Activated CD4-positive, alpha-beta memory T cell treated with anti-CD3 and anti-CD28 coated beads for 36 hours (primary cell): ENCODE data around the gene AMER3. TPM values are rescaled to one million over a fixed set of nuclear protein-coding genes. Genes with fewer than 3 reads are reported as not detected.

Source experiments
- CTCF ChIA-PET: fragments of 350-600 bp; sonication (Branson Sonifier 250); formaldehyde crosslinking; loops from one replicate; lab custom pipeline; 2021; ENCODE audit warnings: antibody characterized with exemption, inconsistent platforms; lab: Charles Lee
- POLR2A ChIA-PET: fragments of 350-600 bp; sonication (Branson Sonifier 250); formaldehyde crosslinking; loops from one replicate; lab custom pipeline; 2021; ENCODE audit warnings: antibody characterized with exemption; lab: Charles Lee
- DNase-seq: peaks from one replicate; pipeline ENCODE4 v3.0.0-alpha.2; 2020
- H3K27ac Mint-ChIP-seq: one replicate; pipeline ENCODE4 v1.8.0; 2021; ENCODE audit warnings: mixed read lengths
- H3K27me3 Mint-ChIP-seq: one replicate; pipeline ENCODE4 v1.8.0; 2021; ENCODE audit warnings: mixed read lengths
- H3K36me3 Mint-ChIP-seq: one replicate; pipeline ENCODE4 v1.8.0; 2021; ENCODE audit warnings: mixed read lengths
- H3K4me1 Mint-ChIP-seq: one replicate; pipeline ENCODE4 v1.8.0; 2021; ENCODE audit warnings: low read depth, mixed read lengths
- H3K4me3 Mint-ChIP-seq: one replicate; pipeline ENCODE4 v1.8.0; 2021; ENCODE audit warnings: mild to moderate bottlenecking, mixed read lengths
- H3K9me3 Mint-ChIP-seq: one replicate; pipeline ENCODE4 v1.8.0; 2021; ENCODE audit warnings: mixed read lengths
- intact Hi-C: fragments of 100-400 bp; cut with micrococcal nuclease; formaldehyde crosslinking; loops from one replicate; pipeline ENCODE4 v1.15.1; 2023
- total RNA-seq, 2 experiments: library from RNA; stranded (reverse); gene quantifications; one replicate each; pipeline ENCODE4 v1.2.3, GENCODE V29; 2021

AMER3 gene
- total RNA-seq, 2 experiments from 2014 or later = not detected

GRCh38 chr2:130759906-130760753, 4.8 kb downstream of the AMER3 start:
- Mint-ChIP-seq H3K4me1 (peaks cover 7% of the 10 kb centered on the region), H3K27me3 (peaks cover 33% of the 10 kb centered on the region), H3K9me3 (no peaks in the 10 kb centered on the region), H3K4me3 (no peak overlapping the region), H3K27ac (no peak overlapping the region), H3K36me3 (no peaks in the 10 kb centered on the region)
- no peak for DNase-seq
- POLR2A ChIA-PET = no interaction called here
- CTCF ChIA-PET = interaction anchor here (1.1 to 1.5 kb wide), 2 partner anchors 9 to 38 kb away, joined by 3 read pairs; no protein-coding TSS in a partner anchor
- intact Hi-C loops = no loop called here

GRCh38 chr2:130760754-130761751, 5.7 kb downstream of the AMER3 start:
- intact Hi-C loops = no loop called here
- no peak overlapping the region for H3K27ac Mint-ChIP-seq
- no peaks in the 10 kb centered on the region for H3K9me3 Mint-ChIP-seq
- peaks cover 30% of the 10 kb centered on the region for H3K27me3 Mint-ChIP-seq
- H3K4me3 Mint-ChIP-seq = no peak overlapping the region
- no peak for DNase-seq
- CTCF ChIA-PET = interaction anchor here (1.5 kb wide), 1 partner anchor 37 kb away, joined by 3 read pairs; no protein-coding TSS in a partner anchor
- H3K36me3 Mint-ChIP-seq = no peaks in the 10 kb centered on the region
- H3K4me1 Mint-ChIP-seq = peaks cover 3% of the 10 kb centered on the region
- POLR2A ChIA-PET = no interaction called here

GRCh38 chr2:130762031-130762909, 6.9 kb downstream of the AMER3 start:
- POLR2A ChIA-PET = no interaction called here
- H3K27me3 Mint-ChIP-seq = peaks cover 27% of the 10 kb centered on the region
- CTCF ChIA-PET = interaction anchor here (1.5 kb wide), 1 partner anchor 36 kb away, joined by 3 read pairs; no protein-coding TSS in a partner anchor
- H3K27ac Mint-ChIP-seq = no peak overlapping the region
- intact Hi-C loops = no loop called here
- no peak overlapping the region for H3K4me3 Mint-ChIP-seq
- DNase-seq = no peak
- no peaks in the 10 kb centered on the region for H3K9me3 Mint-ChIP-seq
- H3K4me1 Mint-ChIP-seq = no peaks in the 10 kb centered on the region
- no peaks in the 10 kb centered on the region for H3K36me3 Mint-ChIP-seq

GRCh38 chr2:130762910-130763385, 7.6 kb downstream of the AMER3 start:
- CTCF ChIA-PET = no interaction called here
- no peaks in the 10 kb centered on the region for H3K36me3 Mint-ChIP-seq
- no peaks in the 10 kb centered on the region for H3K4me1 Mint-ChIP-seq
- no peaks in the 10 kb centered on the region for H3K9me3 Mint-ChIP-seq
- POLR2A ChIA-PET = no interaction called here
- H3K4me3 Mint-ChIP-seq = no peak overlapping the region
- peaks cover 22% of the 10 kb centered on the region for H3K27me3 Mint-ChIP-seq
- intact Hi-C loops = no loop called here
- no peak for DNase-seq
- no peak overlapping the region for H3K27ac Mint-ChIP-seq

GRCh38 chr2:130763405-130763804, 8.1 kb downstream of the AMER3 start:
- intact Hi-C loops = no loop called here
- Mint-ChIP-seq H3K4me3 (no peak overlapping the region), H3K4me1 (no peaks in the 10 kb centered on the region), H3K27me3 (peaks cover 21% of the 10 kb centered on the region), H3K9me3 (no peaks in the 10 kb centered on the region), H3K27ac (no peak overlapping the region), H3K36me3 (no peaks in the 10 kb centered on the region)
- no peak for DNase-seq
- POLR2A ChIA-PET = no interaction called here
- CTCF ChIA-PET = no interaction called here

GRCh38 chr2:130764035-130764820, 8.9 kb downstream of the AMER3 start:
- no peaks in the 10 kb centered on the region for H3K4me1 Mint-ChIP-seq
- H3K4me3 Mint-ChIP-seq = no peak overlapping the region
- no peaks in the 10 kb centered on the region for H3K36me3 Mint-ChIP-seq
- peaks cover 15% of the 10 kb centered on the region for H3K27me3 Mint-ChIP-seq
- POLR2A ChIA-PET = no interaction called here
- no peak overlapping the region for H3K27ac Mint-ChIP-seq
- no peak for DNase-seq
- H3K9me3 Mint-ChIP-seq = no peaks in the 10 kb centered on the region
- intact Hi-C loops = no loop called here
- CTCF ChIA-PET = no interaction called here

DNA sequence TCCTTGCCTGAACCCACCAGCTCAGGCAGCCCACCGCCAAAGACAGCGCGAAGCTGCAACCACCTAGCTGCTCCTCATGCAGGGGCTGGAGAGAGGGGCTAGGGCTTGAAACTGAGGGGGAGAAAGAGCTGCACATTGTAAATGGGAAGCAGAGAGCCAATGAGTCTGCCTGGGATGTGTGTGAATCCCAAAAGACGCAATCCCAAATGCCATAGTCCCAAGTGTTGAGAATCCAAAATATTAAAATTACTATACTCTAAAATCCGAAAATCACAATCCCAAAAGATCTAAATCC, 9.4 kb downstream of the AMER3 start:
- Mint-ChIP-seq H3K9me3 (no peaks in the 10 kb centered on the region), H3K4me3 (no peak overlapping the region), H3K4me1 (no peaks in the 10 kb centered on the region), H3K36me3 (no peaks in the 10 kb centered on the region), H3K27me3 (peaks cover 15% of the 10 kb centered on the region), H3K27ac (no peak overlapping the region)
- intact Hi-C loops = no loop called here
- POLR2A ChIA-PET = no interaction called here
- CTCF ChIA-PET = no interaction called here
- no peak for DNase-seq

- ChIA-PET CTCF (no interaction called here), POLR2A (no interaction called here)
- Mint-ChIP-seq H3K27me3 (peaks cover 15% of the 10 kb centered on the region), H3K4me3 (no peak overlapping the region), H3K4me1 (no peaks in the 10 kb centered on the region), H3K36me3 (no peaks in the 10 kb centered on the region), H3K9me3 (no peaks in the 10 kb centered on the region), H3K27ac (no peak overlapping the region)
- no peak for DNase-seq
- intact Hi-C loops = no loop called here
These were observed 10.1 kb downstream of the AMER3 start for GRCh38 chr2:130765464-130765863.

DNA sequence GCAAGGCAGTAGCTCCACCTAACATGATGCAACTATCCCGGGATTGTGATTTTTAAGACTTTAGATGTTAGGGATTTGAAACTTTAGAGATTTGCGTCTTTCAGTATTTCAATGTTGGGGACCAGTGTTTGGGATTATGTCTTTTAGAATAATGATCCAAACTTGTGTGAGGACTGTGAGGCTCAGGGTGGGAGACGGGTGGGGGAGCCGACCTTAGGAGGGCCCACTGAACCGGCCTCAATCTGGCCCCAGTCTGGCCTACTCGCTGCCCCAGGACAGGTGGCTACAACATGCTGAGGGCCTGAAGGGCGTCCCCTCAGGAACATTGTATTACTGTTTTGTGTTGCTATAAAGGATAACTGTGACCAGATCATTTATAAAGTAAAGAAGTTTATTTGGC, 10.7 kb downstream of the AMER3 start:
- H3K27me3 Mint-ChIP-seq = peaks cover 15% of the 10 kb centered on the region
- DNase-seq = no peak

GRCh38 chr2:130766711-130767407, 11.5 kb downstream of the AMER3 start:
- Mint-ChIP-seq H3K4me3 (no peak overlapping the region), H3K27ac (no peak overlapping the region), H3K36me3 (no peaks in the 10 kb centered on the region), H3K27me3 (peaks cover 9% of the 10 kb centered on the region), H3K9me3 (no peaks in the 10 kb centered on the region), H3K4me1 (no peaks in the 10 kb centered on the region)
- CTCF ChIA-PET = no interaction called here
- intact Hi-C loops = no loop called here
- POLR2A ChIA-PET = no interaction called here
- no peak for DNase-seq

More for the DNA sequence above, 10.7 kb downstream of the AMER3 start:
- Mint-ChIP-seq H3K36me3 (no peaks in the 10 kb centered on the region), H3K4me3 (no peak overlapping the region), H3K27ac (no peak overlapping the region), H3K9me3 (no peaks in the 10 kb centered on the region), H3K4me1 (no peaks in the 10 kb centered on the region)
- CTCF ChIA-PET = no interaction called here
- POLR2A ChIA-PET = no interaction called here
- intact Hi-C loops = no loop called here

GRCh38 chr2:130767408-130767775, 12.1 kb downstream of the AMER3 start:
- no peaks in the 10 kb centered on the region for H3K36me3 Mint-ChIP-seq
- no peaks in the 10 kb centered on the region for H3K9me3 Mint-ChIP-seq
- ChIA-PET POLR2A (no interaction called here), CTCF (no interaction called here)
- H3K27ac Mint-ChIP-seq = no peak overlapping the region
- H3K27me3 Mint-ChIP-seq = peaks cover 9% of the 10 kb centered on the region
- intact Hi-C loops = no loop called here
- H3K4me3 Mint-ChIP-seq = no peak overlapping the region
- H3K4me1 Mint-ChIP-seq = no peaks in the 10 kb centered on the region
- DNase-seq = no peak
